Measurements from ENCODE around the gene PKDCC.

PKDCC gene

DNA sequence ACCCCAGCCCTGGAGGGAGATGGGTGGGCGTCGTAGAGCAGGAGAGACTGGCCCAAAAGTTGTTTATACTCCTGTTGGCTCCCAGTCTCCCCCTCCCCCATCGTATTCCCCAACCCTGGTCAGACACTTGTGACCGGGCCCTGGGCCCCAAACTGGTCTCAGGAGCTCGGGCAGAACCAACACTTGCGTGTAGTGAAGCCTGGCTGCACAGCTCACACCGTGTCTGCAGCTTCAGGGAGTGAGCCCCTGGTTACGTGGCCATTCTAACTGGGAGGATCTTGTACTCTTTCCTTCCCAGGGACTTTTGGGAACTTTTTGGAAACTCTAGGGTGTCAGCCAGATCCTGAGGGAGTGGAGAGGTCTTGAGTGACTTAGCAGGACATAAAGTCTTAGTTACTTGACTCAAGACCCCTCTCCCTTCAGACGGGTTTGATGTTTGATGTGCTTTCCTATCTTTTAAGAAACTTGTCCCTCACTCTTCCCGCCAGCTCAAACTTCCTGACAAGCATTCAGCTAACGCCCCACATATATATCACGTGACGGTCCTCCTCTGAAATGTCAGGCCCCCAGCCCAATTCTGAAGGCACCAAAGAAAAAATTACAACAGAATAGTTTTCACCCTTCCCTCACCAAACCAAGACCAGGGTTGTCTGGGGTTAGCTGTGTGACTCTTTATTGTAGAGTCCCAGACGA lies 2.3 kb downstream of the PKDCC start:
- Histone ChIP-seq H3K9me3 (ENCODE audit: control insufficient read depth, insufficient read depth, low read length) (no peaks in the 10 kb centered on the region), H3K9ac (ENCODE audit: low read depth, low read length) (peak overlapping the region; percentile 63; the same call in 1 of the 2 replicates), H3K36me3 (ENCODE audit: insufficient read depth, low read length) (no peaks in the 10 kb centered on the region), H3K4me1 (ENCODE audit: insufficient read depth, low read length) (peaks cover 61% of the 10 kb centered on the region)

DNA sequence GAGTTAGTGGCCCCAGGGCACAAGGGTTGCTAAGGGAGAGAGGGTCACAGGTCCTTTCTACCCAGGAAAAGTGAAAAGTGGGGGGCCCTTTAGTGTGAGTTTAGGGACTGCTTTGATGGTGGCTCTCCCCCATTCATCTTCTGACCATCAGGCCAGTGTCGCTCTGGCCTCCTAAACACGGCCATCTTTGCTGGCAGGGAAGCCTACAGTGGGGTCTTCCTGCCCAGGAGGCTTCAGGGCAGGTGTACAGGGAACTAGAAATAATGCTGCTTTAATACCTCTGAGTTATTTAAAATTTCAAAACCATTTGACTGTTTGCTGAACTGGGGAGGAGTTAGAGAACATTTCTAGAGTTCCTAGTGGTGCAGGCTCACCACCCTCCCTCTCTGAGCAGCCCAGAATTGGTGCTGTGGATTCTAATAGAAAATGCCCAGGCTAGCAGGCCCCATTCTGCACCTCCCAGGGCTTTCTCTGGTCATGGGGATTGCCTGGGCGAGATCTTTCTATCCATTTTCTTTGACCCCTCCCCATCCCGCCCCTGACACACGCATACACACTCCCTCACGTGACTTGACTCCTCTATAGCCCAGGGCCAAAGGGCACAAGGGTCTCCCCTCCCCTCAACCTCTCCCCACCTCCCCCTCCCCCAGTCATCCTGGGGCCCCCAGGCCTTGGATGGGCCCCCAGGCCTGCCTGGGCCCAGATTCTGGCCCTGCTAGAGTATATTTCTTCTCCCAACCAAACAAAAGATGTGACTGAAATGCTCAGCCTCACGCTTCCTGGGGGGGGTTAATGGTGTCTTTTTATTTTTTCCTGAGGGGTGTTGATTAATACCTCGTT lies 3.1 kb downstream of the PKDCC start:
- H3K9me3 ChIP-seq (ENCODE audit: control insufficient read depth, insufficient read depth, low read length) = no peaks in the 10 kb centered on the region
- peaks cover 53% of the 10 kb centered on the region for H3K4me1 ChIP-seq (ENCODE audit: insufficient read depth, low read length)
- no peak overlapping the region for H3K9ac ChIP-seq (ENCODE audit: low read depth, low read length)
- no peaks in the 10 kb centered on the region for H3K36me3 ChIP-seq (ENCODE audit: insufficient read depth, low read length)

DNA sequence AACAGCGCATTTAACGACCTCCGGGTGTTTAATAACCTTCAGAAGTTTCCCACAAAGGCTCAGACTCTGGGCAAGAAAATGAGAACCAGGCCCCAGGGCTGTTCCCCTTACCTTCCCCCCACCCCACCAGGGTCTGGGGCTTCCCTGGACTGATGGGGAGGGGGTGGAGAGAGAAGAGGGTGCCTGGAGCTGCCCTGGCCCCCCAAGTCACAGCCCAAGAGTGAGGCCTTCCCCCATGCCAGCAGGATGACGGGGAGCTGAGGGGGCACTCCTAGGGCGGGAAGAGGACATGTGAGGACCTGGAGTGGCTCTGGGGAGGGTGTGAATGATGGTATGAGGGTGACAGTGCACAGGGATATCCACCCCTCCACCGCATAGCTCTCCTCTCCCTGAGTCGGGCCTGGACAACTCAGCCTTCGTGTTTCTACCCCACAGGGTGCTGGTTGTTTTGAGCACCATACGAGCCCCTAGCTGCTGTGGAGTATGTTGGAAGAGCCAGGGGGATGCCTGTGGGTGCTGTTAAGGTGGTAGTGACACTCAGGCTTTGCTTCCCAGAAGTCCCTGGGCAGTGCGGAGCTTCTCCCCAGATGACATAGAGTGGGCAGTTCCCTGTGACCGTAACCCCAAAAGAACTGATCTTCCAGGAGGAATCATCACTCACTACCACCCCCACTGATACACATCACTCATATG lies 3.9 kb downstream of the PKDCC start:
- H3K9me3 ChIP-seq (ENCODE audit: control insufficient read depth, insufficient read depth, low read length) = no peaks in the 10 kb centered on the region
- no peak overlapping the region for H3K9ac ChIP-seq (ENCODE audit: low read depth, low read length)
- no peaks in the 10 kb centered on the region for H3K36me3 ChIP-seq (ENCODE audit: insufficient read depth, low read length)
- peaks cover 49% of the 10 kb centered on the region for H3K4me1 ChIP-seq (ENCODE audit: insufficient read depth, low read length)

DNA sequence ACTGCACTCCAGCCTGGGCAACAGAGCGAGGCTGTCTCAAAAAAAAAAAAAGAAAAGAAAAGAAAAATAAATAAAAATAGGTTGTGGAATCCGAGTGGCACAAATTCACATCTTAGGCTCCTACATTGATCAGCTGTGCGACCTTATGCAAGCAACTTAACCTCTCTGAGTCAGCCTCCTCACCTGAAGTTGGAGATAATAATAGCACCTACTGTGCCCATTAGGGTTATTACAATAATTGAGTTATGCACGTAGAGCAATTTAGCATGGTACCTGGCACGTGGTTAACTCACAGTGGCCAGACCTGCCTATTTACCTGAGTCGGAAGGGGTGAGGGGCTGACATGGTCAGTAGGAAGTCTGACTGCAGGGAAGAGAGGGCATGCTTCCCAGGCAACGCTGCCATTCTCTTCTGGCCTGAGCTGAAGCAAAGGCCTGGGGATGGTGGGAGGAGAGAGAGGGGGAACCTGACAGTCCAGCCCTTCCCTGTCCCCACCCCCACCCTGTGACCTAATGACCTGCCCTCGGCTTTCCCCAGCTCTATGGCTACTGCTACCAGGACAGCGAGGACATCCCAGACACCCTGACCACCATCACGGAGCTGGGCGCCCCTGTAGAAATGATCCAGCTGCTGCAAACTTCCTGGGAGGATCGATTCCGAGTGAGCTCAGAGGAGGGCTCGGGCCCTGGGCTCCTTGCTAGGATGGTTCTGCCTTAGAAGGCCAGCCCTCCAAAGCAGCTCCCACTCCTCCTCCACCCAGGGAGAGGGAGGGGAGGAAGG lies 5.1 kb downstream of the PKDCC start:
- no peak overlapping the region for H3K9ac ChIP-seq (ENCODE audit: low read depth, low read length)
- H3K36me3 ChIP-seq (ENCODE audit: insufficient read depth, low read length) = no peaks in the 10 kb centered on the region
- no peaks in the 10 kb centered on the region for H3K9me3 ChIP-seq (ENCODE audit: control insufficient read depth, insufficient read depth, low read length)
- peaks cover 49% of the 10 kb centered on the region for H3K4me1 ChIP-seq (ENCODE audit: insufficient read depth, low read length)

DNA sequence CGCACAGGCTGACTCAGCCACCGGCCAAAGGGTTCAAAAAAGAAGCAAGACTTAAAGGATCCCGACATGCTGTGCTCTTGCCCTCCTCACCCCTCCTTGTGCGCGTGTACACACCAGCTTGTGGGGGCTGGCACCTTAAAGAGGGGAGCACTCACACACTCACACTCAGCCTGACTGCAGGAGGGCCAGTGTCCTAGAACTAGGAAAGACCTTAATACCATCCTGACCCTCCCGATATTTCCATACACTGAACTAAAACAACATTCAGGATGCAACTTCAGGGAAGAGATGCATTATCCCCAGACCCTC lies 5.6 kb downstream of the PKDCC start:
- no peaks in the 10 kb centered on the region for H3K9me3 ChIP-seq (ENCODE audit: control insufficient read depth, insufficient read depth, low read length)
- H3K4me1 ChIP-seq (ENCODE audit: insufficient read depth, low read length) = peaks cover 49% of the 10 kb centered on the region
- no peak overlapping the region for H3K9ac ChIP-seq (ENCODE audit: low read depth, low read length)
- H3K36me3 ChIP-seq (ENCODE audit: insufficient read depth, low read length) = 0 out of 2 replicates have a peak, but pooled peaks cover under 1% of the 10 kb centered on the region

DNA sequence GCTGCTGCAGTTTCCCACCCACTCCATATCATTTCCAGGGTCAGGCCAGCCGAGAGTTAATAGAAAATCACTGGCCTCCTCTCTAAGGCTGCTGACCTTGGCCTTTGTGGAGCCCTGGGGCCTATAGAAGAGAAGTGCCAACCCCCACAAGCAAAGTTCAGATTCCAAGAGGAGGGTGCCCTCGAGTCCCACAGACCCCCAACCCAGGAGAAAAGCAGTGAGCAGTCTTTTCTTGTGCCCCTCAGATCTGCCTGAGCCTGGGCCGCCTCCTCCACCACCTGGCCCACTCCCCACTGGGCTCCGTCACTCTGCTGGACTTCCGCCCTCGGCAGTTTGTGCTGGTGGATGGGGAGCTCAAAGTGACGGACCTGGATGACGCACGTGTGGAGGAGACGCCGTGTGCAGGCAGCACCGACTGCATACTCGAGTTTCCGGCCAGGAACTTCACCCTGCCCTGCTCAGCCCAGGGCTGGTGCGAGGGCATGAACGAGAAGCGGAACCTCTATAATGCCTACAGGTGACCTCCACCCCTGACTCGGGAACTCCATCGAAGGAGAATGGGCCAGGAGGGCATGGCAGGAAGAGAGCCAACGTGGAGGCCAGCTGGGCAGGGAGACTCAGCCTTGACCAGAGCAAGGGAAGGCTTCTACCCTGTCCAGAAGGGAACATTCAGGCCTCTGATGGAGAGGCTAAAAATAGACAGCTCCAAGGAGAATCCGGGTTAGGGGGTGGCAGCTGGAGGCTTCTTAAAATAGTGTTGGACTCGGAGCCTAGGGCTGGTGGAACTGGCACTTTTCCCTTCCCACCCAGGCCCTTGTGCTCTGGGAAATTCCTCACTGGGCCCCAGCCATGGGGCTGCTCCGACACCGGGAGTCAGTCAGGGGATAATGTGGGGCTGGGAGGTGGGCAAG lies 6.2 kb downstream of the PKDCC start:
- Histone ChIP-seq H3K9ac (ENCODE audit: low read depth, low read length) (no peak overlapping the region), H3K36me3 (ENCODE audit: insufficient read depth, low read length) (0 out of 2 replicates have a peak, but pooled peaks cover 3% of the 10 kb centered on the region), H3K9me3 (ENCODE audit: control insufficient read depth, insufficient read depth, low read length) (no peaks in the 10 kb centered on the region), H3K4me1 (ENCODE audit: insufficient read depth, low read length) (peaks cover 49% of the 10 kb centered on the region)

DNA sequence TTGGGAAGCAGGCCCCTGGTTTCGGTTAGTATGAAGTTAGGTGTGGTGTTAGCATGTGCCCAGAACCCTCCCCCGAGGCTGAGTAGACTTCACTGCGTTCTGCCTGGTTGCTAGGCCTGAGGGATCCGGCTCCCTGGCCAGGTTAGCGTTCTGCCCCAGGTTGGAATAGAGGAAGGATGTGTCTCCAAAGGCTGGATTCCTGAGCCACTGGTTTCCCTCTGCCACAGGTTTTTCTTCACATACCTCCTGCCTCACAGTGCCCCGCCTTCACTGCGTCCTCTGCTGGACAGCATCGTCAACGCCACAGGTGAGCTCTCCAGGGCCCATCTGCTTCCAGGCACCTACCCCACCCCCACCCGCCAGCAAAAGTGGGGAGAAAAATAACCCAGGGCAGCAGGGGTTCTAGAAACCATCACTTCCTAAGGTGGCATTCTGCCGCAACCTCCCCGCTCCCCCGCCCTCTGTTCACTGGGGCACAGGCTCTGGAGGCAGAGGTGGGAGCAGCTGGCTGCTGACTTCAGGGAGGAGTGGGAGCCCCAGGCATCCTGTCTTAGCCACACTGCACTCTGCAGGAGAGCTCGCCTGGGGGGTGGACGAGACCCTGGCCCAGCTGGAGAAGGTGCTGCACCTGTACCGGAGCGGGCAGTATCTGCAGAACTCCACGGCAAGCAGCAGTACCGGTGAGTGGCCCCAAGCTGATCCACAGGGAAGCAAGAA lies 7.1 kb downstream of the PKDCC start:
- Histone ChIP-seq H3K36me3 (ENCODE audit: insufficient read depth, low read length) (0 out of 2 replicates have a peak, but pooled peaks cover 3% of the 10 kb centered on the region), H3K9ac (ENCODE audit: low read depth, low read length) (no peak overlapping the region), H3K9me3 (ENCODE audit: control insufficient read depth, insufficient read depth, low read length) (no peaks in the 10 kb centered on the region), H3K4me1 (ENCODE audit: insufficient read depth, low read length) (peaks cover 47% of the 10 kb centered on the region)

DNA sequence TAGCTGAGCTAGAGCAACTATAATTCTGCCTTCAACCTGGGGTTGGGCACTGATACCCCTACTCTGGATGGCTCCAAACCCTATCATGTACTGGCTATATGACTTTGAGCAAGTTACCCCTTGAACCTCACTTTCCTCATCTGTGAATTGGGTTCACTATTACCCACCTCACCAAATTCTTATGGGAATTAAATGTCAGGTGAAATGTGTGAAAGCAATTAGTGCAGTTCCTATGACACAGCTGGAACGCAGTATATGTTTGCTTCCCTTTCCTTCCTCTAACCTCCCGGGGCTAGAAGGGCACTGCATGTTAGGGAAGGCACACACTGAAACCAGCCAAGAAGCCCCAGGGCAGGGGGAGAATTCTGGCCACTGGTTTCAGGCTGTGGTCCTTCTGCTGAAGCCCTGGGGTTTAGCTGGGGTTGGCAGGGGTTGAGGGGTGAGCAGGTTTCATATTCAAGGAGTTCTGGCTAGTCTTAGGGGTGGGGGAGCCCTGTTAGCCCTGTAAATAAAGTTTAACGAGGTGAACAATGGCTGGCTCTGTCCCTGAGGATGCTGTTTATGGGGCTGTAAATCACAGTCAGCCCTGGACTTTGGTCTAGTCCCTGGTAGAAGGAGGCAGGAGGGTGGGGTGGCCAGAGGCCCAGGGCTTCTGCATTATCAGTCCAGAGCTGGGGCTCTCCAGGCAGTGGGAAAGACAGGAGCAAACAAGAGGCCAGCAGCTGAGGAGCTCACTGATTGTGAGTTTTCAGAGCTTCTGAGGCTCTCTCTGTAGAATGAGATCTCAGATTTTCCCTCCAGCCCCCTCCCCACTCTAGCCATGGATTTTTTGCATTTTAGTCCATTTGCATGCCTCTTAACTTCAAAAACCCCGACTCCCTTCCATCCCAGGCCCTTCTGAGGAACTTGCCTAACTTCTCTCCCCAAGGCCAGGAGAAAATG lies 8.0 kb downstream of the PKDCC start:
- Histone ChIP-seq H3K9me3 (ENCODE audit: control insufficient read depth, insufficient read depth, low read length) (no peaks in the 10 kb centered on the region), H3K4me1 (ENCODE audit: insufficient read depth, low read length) (peaks cover 37% of the 10 kb centered on the region), H3K36me3 (ENCODE audit: insufficient read depth, low read length) (0 out of 2 replicates have a peak, but pooled peaks cover 3% of the 10 kb centered on the region), H3K9ac (ENCODE audit: low read depth, low read length) (no peak overlapping the region)

DNA sequence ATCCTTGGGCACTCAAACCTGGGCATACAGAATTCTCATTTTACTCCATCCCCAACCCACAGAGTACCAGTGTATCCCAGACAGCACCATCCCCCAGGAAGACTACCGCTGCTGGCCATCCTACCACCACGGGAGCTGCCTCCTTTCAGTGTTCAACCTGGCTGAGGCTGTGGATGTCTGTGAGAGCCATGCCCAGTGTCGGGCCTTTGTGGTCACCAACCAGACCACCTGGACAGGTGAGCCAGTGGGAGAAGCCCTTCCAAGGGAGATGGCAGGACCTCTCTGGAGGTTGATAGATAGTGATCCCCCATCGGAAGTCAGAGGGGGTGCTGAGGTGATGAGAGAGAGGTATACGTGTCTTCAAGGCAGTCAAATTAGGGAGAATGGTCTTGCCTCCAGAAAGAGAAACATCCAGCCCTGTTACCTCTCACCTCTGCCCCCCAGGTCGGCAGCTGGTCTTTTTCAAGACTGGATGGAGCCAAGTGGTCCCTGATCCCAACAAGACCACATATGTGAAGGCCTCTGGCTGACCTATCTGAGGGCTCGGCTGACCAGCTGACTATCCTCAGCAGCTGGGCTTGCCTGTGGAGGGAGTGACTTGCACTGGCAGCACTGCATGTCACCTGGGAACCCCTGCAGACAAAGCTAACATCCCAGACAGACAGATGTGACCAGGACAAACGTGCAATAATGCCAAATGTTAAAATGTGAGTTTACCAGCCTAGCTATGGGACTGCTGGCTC lies 9.5 kb downstream of the PKDCC start:
- Histone ChIP-seq H3K4me1 (ENCODE audit: insufficient read depth, low read length) (peaks cover 23% of the 10 kb centered on the region), H3K36me3 (ENCODE audit: insufficient read depth, low read length) (0 out of 2 replicates have a peak, but pooled peaks cover 3% of the 10 kb centered on the region), H3K9me3 (ENCODE audit: control insufficient read depth, insufficient read depth, low read length) (no peaks in the 10 kb centered on the region), H3K9ac (ENCODE audit: low read depth, low read length) (no peak overlapping the region)

DNA sequence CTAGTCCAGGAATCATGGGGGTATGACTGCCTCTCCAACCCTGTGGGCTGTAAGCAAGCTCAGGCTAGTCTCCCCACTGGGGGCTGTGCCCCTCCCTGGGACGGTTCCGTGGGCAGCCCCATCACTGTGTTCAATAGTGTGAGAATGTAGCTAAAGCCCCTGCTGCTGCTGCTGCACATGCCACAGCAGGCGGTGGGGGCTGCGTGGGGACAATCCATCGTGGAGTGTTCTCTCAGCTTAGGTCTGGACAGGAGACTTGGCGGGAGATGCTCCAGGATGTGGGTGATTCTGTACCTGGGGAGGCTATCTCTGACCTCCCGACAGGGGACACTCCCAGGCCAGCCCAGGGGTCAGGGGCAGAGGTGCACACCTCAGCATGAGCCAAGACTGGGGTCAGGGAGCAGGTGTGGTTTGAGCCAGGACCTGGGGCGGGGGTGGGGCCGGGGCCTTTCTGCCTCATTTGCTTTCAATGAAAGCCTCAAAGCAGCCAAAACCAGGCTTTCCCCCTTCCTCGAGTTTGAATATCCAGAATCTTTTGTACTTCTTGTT lies 10.2 kb downstream of the PKDCC start:
- Histone ChIP-seq H3K9ac (ENCODE audit: low read depth, low read length) (no peak overlapping the region), H3K9me3 (ENCODE audit: control insufficient read depth, insufficient read depth, low read length) (no peaks in the 10 kb centered on the region), H3K4me1 (ENCODE audit: insufficient read depth, low read length) (peaks cover 18% of the 10 kb centered on the region), H3K36me3 (ENCODE audit: insufficient read depth, low read length) (0 out of 2 replicates have a peak, but pooled peaks cover 3% of the 10 kb centered on the region)

DNA sequence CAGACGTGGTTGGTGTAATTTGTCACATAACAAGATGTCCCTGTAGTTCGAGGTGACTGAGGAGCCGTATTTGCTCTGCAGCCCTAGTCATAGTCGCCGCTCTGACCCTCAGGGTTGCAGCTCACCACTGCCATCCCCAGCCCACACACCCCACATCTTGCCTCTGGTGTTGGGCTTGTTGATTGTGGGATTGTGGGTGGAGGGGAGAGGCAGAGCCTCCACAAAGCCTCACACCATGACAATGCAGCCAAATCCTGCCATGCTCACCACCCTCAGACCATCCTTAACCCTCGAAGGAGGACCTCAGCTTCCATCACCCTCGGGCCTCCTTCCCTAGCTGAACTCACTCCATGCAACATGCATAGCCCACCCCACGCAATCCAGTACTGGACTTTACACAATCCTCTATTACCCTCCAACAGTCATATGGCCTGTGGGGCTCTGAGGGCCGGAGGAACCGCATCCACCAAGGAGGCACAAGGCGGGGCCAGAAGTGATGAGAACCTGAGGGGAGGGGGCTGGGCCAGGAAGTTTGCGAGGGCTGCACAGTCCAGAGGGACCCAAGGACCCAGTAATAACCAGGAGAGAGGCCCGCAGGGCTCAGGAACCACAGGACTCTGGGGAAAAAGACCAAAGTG lies 11.6 kb downstream of the PKDCC start:
- Histone ChIP-seq H3K9me3 (ENCODE audit: control insufficient read depth, insufficient read depth, low read length) (no peaks in the 10 kb centered on the region), H3K4me1 (ENCODE audit: insufficient read depth, low read length) (peaks cover 5% of the 10 kb centered on the region; the same call in 1 of the 2 replicates), H3K36me3 (ENCODE audit: insufficient read depth, low read length) (0 out of 2 replicates have a peak, but pooled peaks cover 3% of the 10 kb centered on the region), H3K9ac (ENCODE audit: low read depth, low read length) (no peak overlapping the region)
